Measurements from ENCODE around the gene ACTL6A. TPM values are rescaled to one million over a fixed set of nuclear protein-coding genes. Genes with fewer than 3 reads are reported as not detected.

Gene ACTL6A
- total RNA-seq, 1 experiment from 2014 or later, result 74.5 TPM

- Histone ChIP-seq H3K23ac (ENCODE audit: insufficient read length, low read depth, low read length) (no peak overlapping the region), H3K27ac (ENCODE audit: insufficient read length, low read depth, low read length) (no peak overlapping the region), H3K9ac (ENCODE audit: extremely low read depth, insufficient read length, low read length) (no peak overlapping the region), H4K91ac (ENCODE audit: insufficient read length, low read depth, low read length) (no peak overlapping the region), H2AFZ (ENCODE audit: low read length) (no peak overlapping the region), H4K5ac (ENCODE audit: insufficient read length, low read depth, low read length) (no peak overlapping the region), H3K79me1 (ENCODE audit: insufficient read depth, low read depth, low read length, poor library complexity, severe bottlenecking) (no peaks in the 10 kb centered on the region), H4K20me1 (ENCODE audit: control insufficient read depth, insufficient read depth, insufficient read length) (no peaks in the 10 kb centered on the region), H2BK12ac (ENCODE audit: insufficient read length, low read depth, low read length) (no peak overlapping the region), H3K79me2 (ENCODE audit: insufficient read depth, low read length) (no peaks in the 10 kb centered on the region), H2BK120ac (ENCODE audit: low read depth, low read length, poor library complexity, severe bottlenecking) (no peak overlapping the region), H3K27me3 (ENCODE audit: insufficient read depth, low read length) (no peaks in the 10 kb centered on the region), H3K18ac (ENCODE audit: insufficient read length, low read depth, low read length) (no peak overlapping the region), H3K14ac (ENCODE audit: insufficient read depth, low read length) (no peak overlapping the region), H3K4me1 (ENCODE audit: insufficient read depth, low read length) (peaks cover 7% of the 10 kb centered on the region; the same call in 1 of the 2 replicates), H4K8ac (replicated peaks; ENCODE audit: insufficient read length, low read depth, low read length) (no peak overlapping the region), H3K4ac (ENCODE audit: low read depth, low read length) (no peak overlapping the region), H3K4me2 (ENCODE audit: insufficient read depth, insufficient read length, low read length) (no peak overlapping the region), H3K23me2 (ENCODE audit: insufficient read length, low read depth, low read length, poor library complexity, severe bottlenecking) (no peaks in the 10 kb centered on the region), H2AK5ac (ENCODE audit: insufficient read length, low read length) (no peak overlapping the region), H2BK15ac (ENCODE audit: low read depth, low read length) (no peak overlapping the region), H2BK5ac (ENCODE audit: insufficient read length, low read length) (no peak overlapping the region), H3K9me3 (ENCODE audit: control insufficient read depth, low read depth, low read length) (no peaks in the 10 kb centered on the region), H3K56ac (ENCODE audit: insufficient read length, low read depth, low read length) (no peak overlapping the region), H2BK20ac (ENCODE audit: low read depth, low read length, poor library complexity, severe bottlenecking) (no peak overlapping the region), H3T11ph (ENCODE audit: low read length) (no peak overlapping the region)
- H3K27ac Mint-ChIP-seq, result no peak overlapping the region
- peaks cover 21 to 26% of the 10 kb centered on the region in 2 experiments for H3K4me1 Mint-ChIP-seq
- H3K9me3 Mint-ChIP-seq, result 0 out of 5 replicates have a peak, but pooled peaks cover 0 to 2% of the 10 kb centered on the region in 2 experiments
- no peak for DNase-seq
- H3K27me3 Mint-ChIP-seq (ENCODE audit: low read depth), result no peaks in the 10 kb centered on the region
- WGBS (ENCODE audit: extremely low coverage, insufficient read length, low lambda C conversion rate), result no CpG with 5 or more reads among the region's 2 CpGs
- TF ChIP-seq CTCF (conservative IDR thresholded peaks at IDR 0.05), result no peak
- no peaks in the 10 kb centered on the region for H3K36me3 Mint-ChIP-seq (ENCODE audit: insufficient read depth in 1 of 3, low read depth in 3 of 3)
- no peak overlapping the region for H3K4me3 Mint-ChIP-seq
Measured at GRCh38 chr3:179531576-179531975, 31.1 kb upstream of the ACTL6A start.
